ENCODE results near the gene NPB. TPM values are rescaled to one million over a fixed set of nuclear protein-coding genes. Genes with fewer than 3 reads are reported as not detected.
A peak's percentile ranks its signal among the peaks of the same experiment; 100 is the strongest.

Gene NPB
- polyA plus RNA-seq, 1 of the 3 experiments (the other 2 are of a cell fraction), result 2.4 TPM

DNA sequence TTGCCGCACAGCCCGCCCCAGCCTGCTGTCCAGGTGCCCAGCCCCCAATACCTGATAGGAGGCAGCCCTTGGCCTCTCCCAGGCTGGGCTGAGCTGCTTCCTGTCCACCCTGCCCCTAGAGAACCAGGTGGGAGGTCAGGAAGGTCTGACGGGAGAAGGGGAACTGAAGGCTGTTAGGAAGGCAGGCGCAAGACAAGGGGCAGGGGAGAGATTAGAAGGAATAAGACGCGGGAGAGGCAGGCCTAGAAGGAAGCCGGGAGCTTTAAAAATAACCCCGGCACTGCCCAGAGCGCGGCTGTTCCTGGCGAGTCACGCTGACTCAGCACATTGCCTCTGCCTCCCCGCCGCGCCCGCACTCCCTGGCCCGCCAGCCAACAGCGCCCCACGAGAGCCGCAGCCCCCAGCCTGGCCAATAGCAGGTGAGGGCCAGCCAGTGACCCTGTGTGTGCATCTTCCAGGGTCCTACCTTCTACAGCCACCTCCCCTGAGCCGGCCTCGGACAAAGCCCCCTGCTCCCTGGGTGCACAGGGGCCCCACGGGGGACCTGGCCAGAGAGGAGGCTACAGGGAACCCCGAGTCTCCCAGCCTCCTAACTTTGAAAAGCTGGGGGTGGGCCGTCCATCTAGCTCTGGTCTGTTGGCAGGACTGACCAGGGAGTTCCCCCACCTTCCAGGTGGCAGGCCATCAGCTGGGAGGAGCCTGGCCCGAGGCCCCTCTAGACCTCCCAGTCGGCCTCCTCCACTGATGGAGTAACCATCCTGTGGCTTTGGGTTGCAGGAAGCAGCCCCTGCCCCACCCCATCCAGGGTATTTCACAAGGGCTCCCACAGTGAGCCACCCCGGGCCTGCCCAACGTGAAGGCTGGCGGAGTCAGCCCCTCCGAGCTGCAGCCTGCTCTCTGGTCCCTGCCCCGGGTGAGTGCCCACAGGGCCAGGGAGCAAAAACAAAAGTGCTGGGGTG is 21.5 kb downstream of the NPB start:
- POLR2A ChIA-PET, result interaction anchor here (0.7 to 1.7 kb wide), 2 partner anchors 53 to 82 kb away, joined by 3 to 8 read pairs; partner anchors contain the start of gene ARHGDIA
- Histone ChIP-seq H3K27me3 (ENCODE audit: insufficient read depth) (no peaks in the 10 kb centered on the region), H2AFZ (ENCODE audit: low read depth) (no peak overlapping the region), H3K9ac (no peak overlapping the region), H3K9me3 (no peaks in the 10 kb centered on the region), H3K36me3 (replicated peaks in 1 of 2; ENCODE audit: control insufficient read depth in 1 of 2, insufficient read depth in 2 of 2, low read length in 1 of 2) (peaks cover 9 to 40% of the 10 kb centered on the region in 2 experiments), H3K4me3 (ENCODE audit: low read depth in 2 of 2, low read length in 1 of 2) (no peak overlapping the region), H3K9me2 (no peaks in the 10 kb centered on the region), H3K4me2 (peak overlapping the region; percentile 6; the same call in 1 of the 2 replicates), H4K20me1 (ENCODE audit: insufficient read depth) (peaks cover 73% of the 10 kb centered on the region), H3K79me2 (ENCODE audit: insufficient read depth) (peaks cover 83% of the 10 kb centered on the region), H3K4me1 (ENCODE audit: control insufficient read depth in 1 of 2, insufficient read depth in 2 of 2, low read depth in 1 of 2, low read length in 1 of 2) (peaks cover 15 to 24% of the 10 kb centered on the region in 2 experiments; a peak in 2 of 4 replicates), H3K27ac (ENCODE audit: low read depth in 2 of 2, low read length in 1 of 2) (no peak overlapping the region; a peak in 1 of 4 replicates), H3F3A (replicated peaks; ENCODE audit: insufficient read depth) (peaks cover 11% of the 10 kb centered on the region)
- TF ChIP-seq, protein P1, sequence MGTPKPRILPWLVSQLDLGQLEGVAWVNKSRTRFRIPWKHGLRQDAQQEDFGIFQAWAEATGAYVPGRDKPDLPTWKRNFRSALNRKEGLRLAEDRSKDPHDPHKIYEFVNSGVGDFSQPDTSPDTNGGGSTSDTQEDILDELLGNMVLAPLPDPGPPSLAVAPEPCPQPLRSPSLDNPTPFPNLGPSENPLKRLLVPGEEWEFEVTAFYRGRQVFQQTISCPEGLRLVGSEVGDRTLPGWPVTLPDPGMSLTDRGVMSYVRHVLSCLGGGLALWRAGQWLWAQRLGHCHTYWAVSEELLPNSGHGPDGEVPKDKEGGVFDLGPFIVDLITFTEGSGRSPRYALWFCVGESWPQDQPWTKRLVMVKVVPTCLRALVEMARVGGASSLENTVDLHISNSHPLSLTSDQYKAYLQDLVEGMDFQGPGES (IDR thresholded peaks at IDR 0.05; ENCODE audit: low read depth, low read length), result no peak
- TF ChIP-seq FOXM1 (IDR thresholded peaks at IDR 0.05; ENCODE audit: low read depth), result no peak
- no peak for TF ChIP-seq RCOR1 (IDR thresholded peaks at IDR 0.05; ENCODE audit: low read length)
- TF ChIP-seq TCF12 (IDR thresholded peaks at IDR 0.05), result no peak
- TF ChIP-seq, protein P2, sequence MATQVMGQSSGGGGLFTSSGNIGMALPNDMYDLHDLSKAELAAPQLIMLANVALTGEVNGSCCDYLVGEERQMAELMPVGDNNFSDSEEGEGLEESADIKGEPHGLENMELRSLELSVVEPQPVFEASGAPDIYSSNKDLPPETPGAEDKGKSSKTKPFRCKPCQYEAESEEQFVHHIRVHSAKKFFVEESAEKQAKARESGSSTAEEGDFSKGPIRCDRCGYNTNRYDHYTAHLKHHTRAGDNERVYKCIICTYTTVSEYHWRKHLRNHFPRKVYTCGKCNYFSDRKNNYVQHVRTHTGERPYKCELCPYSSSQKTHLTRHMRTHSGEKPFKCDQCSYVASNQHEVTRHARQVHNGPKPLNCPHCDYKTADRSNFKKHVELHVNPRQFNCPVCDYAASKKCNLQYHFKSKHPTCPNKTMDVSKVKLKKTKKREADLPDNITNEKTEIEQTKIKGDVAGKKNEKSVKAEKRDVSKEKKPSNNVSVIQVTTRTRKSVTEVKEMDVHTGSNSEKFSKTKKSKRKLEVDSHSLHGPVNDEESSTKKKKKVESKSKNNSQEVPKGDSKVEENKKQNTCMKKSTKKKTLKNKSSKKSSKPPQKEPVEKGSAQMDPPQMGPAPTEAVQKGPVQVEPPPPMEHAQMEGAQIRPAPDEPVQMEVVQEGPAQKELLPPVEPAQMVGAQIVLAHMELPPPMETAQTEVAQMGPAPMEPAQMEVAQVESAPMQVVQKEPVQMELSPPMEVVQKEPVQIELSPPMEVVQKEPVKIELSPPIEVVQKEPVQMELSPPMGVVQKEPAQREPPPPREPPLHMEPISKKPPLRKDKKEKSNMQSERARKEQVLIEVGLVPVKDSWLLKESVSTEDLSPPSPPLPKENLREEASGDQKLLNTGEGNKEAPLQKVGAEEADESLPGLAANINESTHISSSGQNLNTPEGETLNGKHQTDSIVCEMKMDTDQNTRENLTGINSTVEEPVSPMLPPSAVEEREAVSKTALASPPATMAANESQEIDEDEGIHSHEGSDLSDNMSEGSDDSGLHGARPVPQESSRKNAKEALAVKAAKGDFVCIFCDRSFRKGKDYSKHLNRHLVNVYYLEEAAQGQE (IDR thresholded peaks at IDR 0.05; ENCODE audit: low read depth, low read length), result no peak
- TF ChIP-seq FOSL2 (IDR thresholded peaks at IDR 0.05; ENCODE audit: borderline replicate concordance, low read depth), result no peak
- TF ChIP-seq MEF2A (IDR thresholded peaks at IDR 0.05; ENCODE audit: borderline replicate concordance, low read depth), result no peak
- TF ChIP-seq, protein P3, sequence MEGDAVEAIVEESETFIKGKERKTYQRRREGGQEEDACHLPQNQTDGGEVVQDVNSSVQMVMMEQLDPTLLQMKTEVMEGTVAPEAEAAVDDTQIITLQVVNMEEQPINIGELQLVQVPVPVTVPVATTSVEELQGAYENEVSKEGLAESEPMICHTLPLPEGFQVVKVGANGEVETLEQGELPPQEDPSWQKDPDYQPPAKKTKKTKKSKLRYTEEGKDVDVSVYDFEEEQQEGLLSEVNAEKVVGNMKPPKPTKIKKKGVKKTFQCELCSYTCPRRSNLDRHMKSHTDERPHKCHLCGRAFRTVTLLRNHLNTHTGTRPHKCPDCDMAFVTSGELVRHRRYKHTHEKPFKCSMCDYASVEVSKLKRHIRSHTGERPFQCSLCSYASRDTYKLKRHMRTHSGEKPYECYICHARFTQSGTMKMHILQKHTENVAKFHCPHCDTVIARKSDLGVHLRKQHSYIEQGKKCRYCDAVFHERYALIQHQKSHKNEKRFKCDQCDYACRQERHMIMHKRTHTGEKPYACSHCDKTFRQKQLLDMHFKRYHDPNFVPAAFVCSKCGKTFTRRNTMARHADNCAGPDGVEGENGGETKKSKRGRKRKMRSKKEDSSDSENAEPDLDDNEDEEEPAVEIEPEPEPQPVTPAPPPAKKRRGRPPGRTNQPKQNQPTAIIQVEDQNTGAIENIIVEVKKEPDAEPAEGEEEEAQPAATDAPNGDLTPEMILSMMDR (IDR thresholded peaks at IDR 0.05), result no peak
- no peak for TF ChIP-seq GATA2 (CRISPR knock-in tag; IDR thresholded peaks at IDR 0.05)
- TF ChIP-seq RXRA (IDR thresholded peaks at IDR 0.05; ENCODE audit: borderline replicate concordance, low read depth), result no peak
- TF ChIP-seq EP300 (IDR thresholded peaks at IDR 0.05; ENCODE audit: borderline replicate concordance in 1 of 2, low read depth in 1 of 2, low read length in 1 of 2), result no peak
- CTCF ChIA-PET, result interaction anchor here (1.0 to 11.7 kb wide), 6 partner anchors 11 to 97 kb away, joined by 3 to 107 read pairs (median 6); partner anchors contain the start of gene NOTUM
- 74% methylated on average over 31 of the region's 32 CpGs for WGBS (ENCODE audit: low lambda C conversion rate)
- DNase-seq, result no peak
